ENCODE measurements around the gene CSTF2T. TPM values are rescaled to one million over a fixed set of nuclear protein-coding genes. Genes with fewer than 3 reads are reported as not detected.

Gene CSTF2T
- total and polyA plus RNA-seq, 2 donors (not counting 3 experiments of a cell fraction or from before 2014, with no cell fraction given), result 4.8 to 19.8 TPM

- POLR2A ChIA-PET, result no interaction called here
- no peak for DNase-seq (ENCODE audit: low read depth, low spot score)
These were observed 45.0 kb upstream of the CSTF2T start for GRCh38 chr10:51744235-51745000.

More at GRCh38 chr10:51744235-51745000, 45.0 kb upstream of the CSTF2T start:
- Histone ChIP-seq H3K4me1 (ENCODE audit: control insufficient read depth, extremely low read depth, insufficient read depth, low read length) (no peaks in the 10 kb centered on the region), H3K9me3 (replicated peaks; ENCODE audit: control insufficient read depth, insufficient read depth, low read length) (no peaks in the 10 kb centered on the region), H4K20me1 (replicated peaks; ENCODE audit: control insufficient read depth, extremely low read depth, insufficient read depth, low read length) (no peaks in the 10 kb centered on the region), H2AFZ (ENCODE audit: low read depth, low read length) (no peak overlapping the region), H3K79me2 (ENCODE audit: control insufficient read depth, insufficient read depth, low read length) (no peaks in the 10 kb centered on the region), H3K9me1 (replicated peaks; ENCODE audit: control insufficient read depth, extremely low read depth, insufficient read depth, low read length) (no peaks in the 10 kb centered on the region), H3K36me3 (ENCODE audit: control insufficient read depth in 2 of 2, extremely low read depth in 1 of 2, insufficient read depth in 2 of 2, low read length in 2 of 2) (no peaks in the 10 kb centered on the region), H3K4me2 (ENCODE audit: insufficient read depth, low read length) (no peak overlapping the region), H3K27me3 (ENCODE audit: control insufficient read depth in 2 of 2, insufficient read depth in 2 of 2, low read length in 2 of 2) (no peaks in the 10 kb centered on the region), H3K4me3 (replicated peaks in 1 of 3; ENCODE audit: insufficient read depth in 1 of 3, low read depth in 1 of 3, low read length in 3 of 3) (no peak overlapping the region), H3K9ac (replicated peaks; ENCODE audit: extremely low read depth, insufficient read depth, low read length) (no peak overlapping the region), H3K27ac (ENCODE audit: insufficient read depth, low read depth, low read length) (no peak overlapping the region)
- TF ChIP-seq EZH2 (IDR thresholded peaks at IDR 0.05; ENCODE audit: borderline replicate concordance, low read depth, low read length, severe bottlenecking) (no peak), MAX (IDR thresholded peaks at IDR 0.05; ENCODE audit: insufficient read depth, insufficient read length) (no peak), POLR2A (IDR thresholded peaks at IDR 0.05; ENCODE audit: low read depth, low read length) (no peak), POLR2AphosphoS5 (IDR thresholded peaks at IDR 0.05; ENCODE audit: insufficient read depth, low read depth, low read length) (no peak), FOS (IDR thresholded peaks at IDR 0.05; ENCODE audit: borderline replicate concordance, insufficient read depth, low read length) (no peak), MYC (IDR thresholded peaks at IDR 0.05; ENCODE audit: low read depth, low read length) (no peak), CTCF (IDR thresholded peaks at IDR 0.05; ENCODE audit: extremely low read depth in 1 of 2, insufficient read depth in 1 of 2, low read depth in 1 of 2, low read length in 2 of 2) (no peak), GATA2 (IDR thresholded peaks at IDR 0.05; ENCODE audit: insufficient read depth, insufficient read length, low read depth, low read length) (no peak), JUN (IDR thresholded peaks at IDR 0.05; ENCODE audit: borderline replicate concordance, insufficient read depth, insufficient read length, low read depth) (no peak)
- CTCF ChIA-PET, result interaction anchor here (1.6 kb wide), 1 partner anchor 10 kb away, joined by 6 read pairs; no protein-coding TSS in a partner anchor
- BruUV-seq (replicated peaks), result no TSS peak
- intact Hi-C loops (cut with micrococcal nuclease) (no loop called here), dilution Hi-C loops (cut with MboI; ENCODE audit: extremely low pct_ligation_motif_present, low sequenced_read_pairs) (no loop called here)
- no peak for FAIRE-seq

Data from endothelial cell of umbilical vein (primary cell).